Esophagus muscularis mucosa (tissue), 4 donors: Measurements from ENCODE around the gene IMP3. TPM values are rescaled to one million over a fixed set of nuclear protein-coding genes. Genes with fewer than 3 reads are reported as not detected.

ENCODE experiments used
- DNase-seq: peaks from one replicate; pipeline ENCODE4 v3.0.0-alpha.2; 2017; ENCODE audit errors: extremely low spot score
- H3K27ac ChIP-seq, 4 donors: fragments of 200-600 bp; sonication (generic); replicated peaks in 1 of 4; 1 replicate in 3 of 4; 2 replicates in 1 of 4; pipeline ENCODE4 v1.5.1; 2016 to 2019; ENCODE audit warnings: mild to moderate bottlenecking in 1 of 4
- H3K27me3 ChIP-seq, 4 donors: fragments of 200-600 bp; sonication (generic); one replicate each; pipeline versions ENCODE4 v1.5.1 to v1.6.0; 2016 to 2019
- H3K36me3 ChIP-seq, 4 donors: fragments of 200-600 bp; sonication (generic); one replicate each; pipeline ENCODE4 v1.5.1; 2016 to 2019
- H3K4me1 ChIP-seq, 4 donors: fragments of 200-600 bp; sonication (generic); one replicate each; pipeline ENCODE4 v1.5.1; 2016 to 2019
- H3K4me3 ChIP-seq, 4 donors: fragments of 200-600 bp; sonication (generic); 1 replicate in 2 of 4; 2 replicates in 2 of 4; pipeline ENCODE4 v1.5.1; 2016 to 2019; ENCODE audit warnings: mild to moderate bottlenecking in 4 of 4, moderate library complexity in 1 of 4
- H3K9me3 ChIP-seq, 4 donors: fragments of 200-600 bp; sonication (generic); 1 replicate in 3 of 4; 2 replicates in 1 of 4; pipeline ENCODE4 v1.5.1; 2016 to 2019
- EP300 ChIP-seq: sonication (generic); formaldehyde crosslinking; IDR thresholded peaks from one replicate; pipeline ENCODE4 v1.6.1; 2017; ENCODE audit warnings: antibody characterized with exemption
- POLR2A ChIP-seq: fragments of 450-650 bp; IDR thresholded peaks from one replicate; pipeline ENCODE4 v1.6.1; 2017; ENCODE audit warnings: antibody characterized with exemption, moderate library complexity, mild to moderate bottlenecking, low read depth
- POLR2AphosphoS5 ChIP-seq, 2 donors: sonication (generic); formaldehyde crosslinking; IDR thresholded peaks; one replicate each; pipeline ENCODE4 v1.6.1; 2017; ENCODE audit warnings: antibody characterized with exemption in 2 of 2
- WGBS: methylation state at CpG from one replicate; pipeline ENCODE4 v1.1.5; 2018; 5-methylcytosine and 5-hydroxymethylcytosine counted together
- intact Hi-C: fragments of 100-400 bp; cut with DNase I; formaldehyde crosslinking; loops from one replicate; pipeline ENCODE4 v1.15.1; 2023
- total RNA-seq, 4 donors: library from RNA; depleted of rRNA; stranded (reverse); fragments of >200 nt; gene quantifications; one replicate each; pipeline versions ENCODE4 v1.1.0 to v1.2.1, GENCODE V29; 2016
- TF ChIP-seq, protein P1 (sequence below), 3 experiments: fragments of 200-600 bp in 2 of 3; fragments of 450-650 bp in 1 of 3; sonication (generic) in 2 of 3; IDR thresholded peaks; one replicate each; pipeline ENCODE4 v1.5.1; 2017 to 2019; ENCODE audit warnings: antibody characterized with exemption in 3 of 3, mild to moderate bottlenecking in 2 of 3, moderate library complexity in 1 of 3

Gene IMP3
- total RNA-seq, 4 donors from 2014 or later = 49.0 to 83.5 (median 62.1) TPM

DNA sequence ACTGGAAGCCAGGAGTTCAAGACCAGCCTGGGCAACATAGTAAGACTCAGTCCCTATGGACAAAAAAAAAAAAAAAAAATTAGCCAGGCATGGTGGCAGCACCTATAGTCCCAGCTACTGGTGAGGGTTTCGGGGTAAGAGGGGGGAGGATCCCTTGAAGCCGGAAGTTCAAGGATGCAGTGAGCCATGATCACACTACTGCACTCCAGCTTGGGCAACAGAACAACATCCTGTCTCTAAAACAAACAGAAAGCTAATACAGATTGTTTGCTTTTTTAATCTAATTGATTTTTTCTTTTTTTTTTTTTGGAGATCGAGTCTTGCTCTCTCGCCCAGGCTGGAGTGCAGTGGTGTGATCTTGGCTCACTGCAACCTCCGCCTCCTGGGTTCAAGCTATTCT lies 1.6 kb upstream of the IMP3 start:
- no peak for DNase-seq
- Histone ChIP-seq H3K9me3 (no peaks in the 10 kb centered on the region), H3K27me3 (no peaks in the 10 kb centered on the region), H3K4me1 (peaks cover 40 to 52% (median 47%) of the 10 kb centered on the region in 4 donors), H3K4me3 (no peak overlapping the region), H3K36me3 (peaks cover 0 to 5% (median 0%) of the 10 kb centered on the region in 4 donors), H3K27ac (no peak overlapping the region)
- TF ChIP-seq POLR2AphosphoS5 (IDR thresholded peaks at IDR 0.05) = no peak
- no peak for TF ChIP-seq POLR2A
- TF ChIP-seq, protein P1, sequence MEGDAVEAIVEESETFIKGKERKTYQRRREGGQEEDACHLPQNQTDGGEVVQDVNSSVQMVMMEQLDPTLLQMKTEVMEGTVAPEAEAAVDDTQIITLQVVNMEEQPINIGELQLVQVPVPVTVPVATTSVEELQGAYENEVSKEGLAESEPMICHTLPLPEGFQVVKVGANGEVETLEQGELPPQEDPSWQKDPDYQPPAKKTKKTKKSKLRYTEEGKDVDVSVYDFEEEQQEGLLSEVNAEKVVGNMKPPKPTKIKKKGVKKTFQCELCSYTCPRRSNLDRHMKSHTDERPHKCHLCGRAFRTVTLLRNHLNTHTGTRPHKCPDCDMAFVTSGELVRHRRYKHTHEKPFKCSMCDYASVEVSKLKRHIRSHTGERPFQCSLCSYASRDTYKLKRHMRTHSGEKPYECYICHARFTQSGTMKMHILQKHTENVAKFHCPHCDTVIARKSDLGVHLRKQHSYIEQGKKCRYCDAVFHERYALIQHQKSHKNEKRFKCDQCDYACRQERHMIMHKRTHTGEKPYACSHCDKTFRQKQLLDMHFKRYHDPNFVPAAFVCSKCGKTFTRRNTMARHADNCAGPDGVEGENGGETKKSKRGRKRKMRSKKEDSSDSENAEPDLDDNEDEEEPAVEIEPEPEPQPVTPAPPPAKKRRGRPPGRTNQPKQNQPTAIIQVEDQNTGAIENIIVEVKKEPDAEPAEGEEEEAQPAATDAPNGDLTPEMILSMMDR (IDR thresholded peaks at IDR 0.05) = no peak
- no peak for TF ChIP-seq EP300
- WGBS = 90% methylated on average over 5 of the region's 5 CpGs
- intact Hi-C loops = loop anchor here (10.0 kb wide), 1 partner anchor 277 kb away; the partner anchor contains the start of gene MAN2C1

DNA sequence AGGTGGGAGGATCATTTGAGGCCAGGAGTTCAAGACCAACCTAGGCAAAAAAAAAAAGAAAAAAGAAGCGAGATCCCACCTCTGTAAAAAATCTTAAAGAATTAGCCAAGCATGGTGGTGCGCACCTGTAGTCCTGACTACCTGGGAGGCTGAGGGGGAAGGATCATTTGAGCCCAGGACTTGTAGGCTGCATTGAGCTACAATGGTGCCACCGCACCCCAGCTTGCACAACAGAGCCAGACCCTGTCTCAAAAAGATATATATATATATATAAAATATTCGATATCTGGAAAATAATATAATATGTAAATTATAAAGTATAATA lies 1.1 kb upstream of the IMP3 start:
- Histone ChIP-seq H3K4me3 (no peak overlapping the region), H3K27me3 (no peaks in the 10 kb centered on the region), H3K36me3 (peaks cover 0 to 5% (median 0%) of the 10 kb centered on the region in 4 donors), H3K4me1 (peaks cover 36 to 49% (median 46%) of the 10 kb centered on the region in 4 donors), H3K9me3 (no peaks in the 10 kb centered on the region), H3K27ac (no peak overlapping the region)
- intact Hi-C loops = loop anchor here (10.0 kb wide), 1 partner anchor 276 kb away; the partner anchor contains the start of gene MAN2C1
- no peak for DNase-seq
- WGBS = 72% methylated on average over 4 of the region's 4 CpGs
- no peak for TF ChIP-seq POLR2AphosphoS5 (IDR thresholded peaks at IDR 0.05)
- TF ChIP-seq, protein P1 (IDR thresholded peaks at IDR 0.05) = no peak

DNA sequence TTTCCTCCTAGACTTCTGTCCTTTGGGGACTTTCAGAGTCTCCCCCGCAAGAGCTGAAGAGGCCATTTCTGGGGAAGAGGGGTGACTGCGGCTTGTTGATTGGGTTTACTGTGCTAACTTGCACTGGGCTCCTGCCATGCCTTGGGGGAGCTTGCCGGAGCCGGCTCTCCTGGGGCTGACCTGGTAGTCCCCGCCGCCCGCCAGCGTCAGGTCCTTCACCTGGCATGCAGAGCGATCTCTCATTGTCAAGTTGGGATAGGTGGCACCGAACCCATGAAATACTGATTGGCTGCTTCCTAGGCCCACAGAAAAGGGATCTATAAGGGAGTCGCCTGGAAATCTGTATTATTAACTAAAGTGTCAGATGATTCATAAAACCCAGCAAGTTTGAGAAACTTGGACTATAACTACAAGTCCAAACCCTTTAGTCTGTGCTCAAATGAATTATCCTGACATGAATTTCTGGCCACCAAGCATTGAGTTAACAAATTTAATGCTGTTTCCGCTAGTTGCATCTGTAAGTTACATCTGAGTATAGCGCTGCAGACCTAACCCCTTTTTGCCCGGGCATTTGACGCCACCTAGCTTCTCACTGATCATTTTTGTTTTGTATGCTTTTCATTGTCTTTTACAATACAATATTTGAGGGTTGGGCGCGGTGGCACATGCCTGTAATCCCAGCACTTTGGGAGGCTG lies 607 bp upstream of the IMP3 start:
- TF ChIP-seq EP300 (no peak), POLR2A (no peak), POLR2AphosphoS5 (IDR thresholded peaks at IDR 0.05) (no peak)
- TF ChIP-seq, protein P1 (IDR thresholded peaks at IDR 0.05) = no peak
- WGBS = 7% methylated on average over 13 of the region's 17 CpGs
- Histone ChIP-seq H3K27ac (peak overlapping the region; percentile 87 to 98 (median 94)), H3K9me3 (no peaks in the 10 kb centered on the region), H3K4me1 (peaks cover 32 to 46% (median 42%) of the 10 kb centered on the region in 4 donors), H3K4me3 (peak overlapping the region; percentile 86 to 97 (median 89)), H3K36me3 (peaks cover 0 to 5% (median 0%) of the 10 kb centered on the region in 4 donors), H3K27me3 (no peaks in the 10 kb centered on the region)
- DNase-seq = no peak
- intact Hi-C loops = loop anchor here (10.0 kb wide), 1 partner anchor 276 kb away; the partner anchor contains the start of gene MAN2C1

DNA sequence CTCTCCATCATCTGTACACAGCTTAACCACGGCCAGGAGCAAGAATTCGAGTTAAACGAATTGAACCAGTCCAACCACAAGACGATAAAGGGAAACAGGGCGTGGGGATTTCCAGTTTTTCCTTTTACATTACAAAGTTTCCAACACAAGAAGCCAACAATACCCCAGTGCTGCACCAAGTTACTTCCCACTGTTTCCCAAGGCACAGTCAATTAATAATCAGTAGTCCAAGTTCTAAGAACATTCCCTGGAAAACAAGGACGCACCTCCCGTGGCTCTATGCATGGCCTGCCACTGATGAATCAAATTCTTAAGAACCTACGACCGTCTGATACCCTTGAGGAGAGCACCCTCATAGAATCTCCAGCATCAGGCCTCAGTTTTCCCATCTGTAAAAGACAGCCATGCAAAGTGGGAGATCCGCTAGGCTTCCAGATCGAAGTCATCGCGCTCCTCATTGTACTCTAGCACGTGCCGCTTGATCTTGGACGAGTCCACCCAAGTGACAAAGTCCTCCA lies 774 bp downstream of the IMP3 start:
- intact Hi-C loops = loop anchor here (5.0 kb wide), 1 partner anchor 43 kb away; no protein-coding TSS in a partner anchor

More for the DNA sequence above, 774 bp downstream of the IMP3 start:
- no peaks in the 10 kb centered on the region for H3K27me3 ChIP-seq
- under 1% methylated on average over 9 of the region's 16 CpGs for WGBS
- no peak for DNase-seq
- H3K4me1 ChIP-seq = peaks cover 32 to 44% (median 40%) of the 10 kb centered on the region in 4 donors
- H3K27ac ChIP-seq = peak overlapping the region; percentile 87 to 98 (median 94)
- H3K36me3 ChIP-seq = peaks cover 0 to 5% (median 0%) of the 10 kb centered on the region in 4 donors
- H3K4me3 ChIP-seq = peak overlapping the region; percentile 86 to 97 (median 89)
- TF ChIP-seq EP300 (no peak), POLR2AphosphoS5 (IDR thresholded peaks at IDR 0.05) (no peak), POLR2A (no peak)
- TF ChIP-seq, protein P1 (IDR thresholded peaks at IDR 0.05) = no peak
- no peaks in the 10 kb centered on the region for H3K9me3 ChIP-seq
